Esophagus squamous epithelium (tissue), 5 donors: Measurements from ENCODE around the gene DUSP9. TPM values are rescaled to one million over a fixed set of nuclear protein-coding genes. Genes with fewer than 3 reads are reported as not detected.

ENCODE experiments used
- DNase-seq: peaks from one replicate; lab custom pipeline; 2025; lab: John Stamatoyannopoulos, UW
- H3K27ac ChIP-seq, 4 donors: fragments of 200-600 bp; sonication (generic); one replicate each; pipeline ENCODE4 v1.5.1; 2016 to 2019; ENCODE audit warnings: mild to moderate bottlenecking in 1 of 4
- H3K27me3 ChIP-seq, 4 donors: fragments of 200-600 bp; sonication (generic); 1 replicate in 3 of 4; 2 replicates in 1 of 4; pipeline versions ENCODE4 v1.5.1 to v1.6.0; 2017 to 2021; ENCODE audit warnings: antibody characterized with exemption in 1 of 4
- H3K36me3 ChIP-seq, 3 donors: fragments of 200-600 bp; sonication (generic); one replicate each; pipeline ENCODE4 v1.5.1; 2016 to 2019
- H3K4me1 ChIP-seq, 3 donors: fragments of 200-600 bp; sonication (generic); one replicate each; pipeline ENCODE4 v1.5.1; 2017 to 2019
- H3K4me3 ChIP-seq, 4 donors: fragments of 200-600 bp; sonication (generic); 1 replicate in 3 of 4; 2 replicates in 1 of 4; pipeline ENCODE4 v1.5.1; 2016 to 2019; ENCODE audit warnings: mild to moderate bottlenecking in 2 of 4, moderate library complexity in 1 of 4
- H3K9me3 ChIP-seq, 3 donors: fragments of 200-600 bp; sonication (generic); one replicate each; pipeline ENCODE4 v1.5.1; 2016 to 2019
- CTCF ChIP-seq, 6 experiments: fragments of 450-650 bp in 4 of 6; fragments of 200-600 bp in 2 of 6; sonication (generic) in 2 of 6; IDR thresholded peaks; one replicate each; pipeline ENCODE4 v1.5.1; 2016 to 2019; ENCODE audit warnings: antibody characterized with exemption in 6 of 6, mild to moderate bottlenecking in 4 of 6, moderate library complexity in 4 of 6
- POLR2A ChIP-seq, 4 donors: fragments of 450-650 bp; IDR thresholded peaks; one replicate each; pipeline ENCODE4 v1.6.1; 2017; ENCODE audit warnings: antibody characterized with exemption in 4 of 4, mild to moderate bottlenecking in 4 of 4, moderate library complexity in 3 of 4
- WGBS, 2 donors: methylation state at CpG; one replicate each; pipeline ENCODE4 v1.1.5; 2018; 5-methylcytosine and 5-hydroxymethylcytosine counted together
- intact Hi-C: fragments of 100-400 bp; cut with DNase I; formaldehyde crosslinking; loops from one replicate; pipeline ENCODE4 v1.15.0; 2022
- total RNA-seq, 4 donors: library from RNA; depleted of rRNA; stranded (reverse); fragments of >200 nt; gene quantifications; one replicate each; pipeline ENCODE4 v1.1.0, GENCODE V29; 2016
- donor health status: DM: yes; HTN: yes; CAD: no.

DUSP9 gene
- total RNA-seq, 4 donors from 2014 or later, result 0.38 to 4.0 (median 1.3) TPM

DNA sequence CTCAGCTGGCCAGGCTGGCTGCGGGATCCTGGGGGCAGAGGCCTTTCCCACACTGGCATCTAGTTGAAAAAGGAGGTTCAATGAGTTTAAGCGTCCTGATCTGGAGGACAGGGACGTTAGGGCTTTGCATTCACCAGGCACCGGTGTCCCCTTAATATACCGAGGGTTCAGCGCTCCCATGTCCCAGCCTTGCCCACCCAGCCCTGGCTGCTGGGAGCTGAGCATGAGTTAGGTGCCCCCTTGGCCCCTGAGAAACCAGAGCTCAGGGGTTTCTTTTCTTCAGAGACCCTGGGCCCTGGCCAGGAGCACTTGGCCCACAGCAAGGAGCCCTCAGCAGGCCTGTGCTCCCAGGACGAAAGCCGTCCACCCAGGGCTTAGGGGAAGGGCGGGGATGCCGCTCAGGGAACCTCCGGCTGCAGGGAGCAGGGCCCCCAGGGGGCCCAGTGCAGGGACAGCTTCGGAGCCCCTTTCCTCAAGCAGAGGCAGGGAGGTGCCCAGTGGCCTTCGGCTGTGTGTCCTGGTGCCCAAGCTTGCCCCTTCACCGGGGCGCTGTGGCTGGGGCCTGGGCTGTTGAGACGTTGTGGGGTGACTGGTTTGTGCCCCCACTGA lies 20.9 kb upstream of the DUSP9 start:
- no peak for DNase-seq
- H3K27ac ChIP-seq, result no peak overlapping the region
- TF ChIP-seq POLR2A (IDR thresholded peaks at IDR 0.05), result no peak
- no CpG with 5 or more reads among the region's 16 CpGs for WGBS, 2 donors
- no peaks in the 10 kb centered on the region for H3K9me3 ChIP-seq
- H3K4me3 ChIP-seq, result no peak overlapping the region
- intact Hi-C loops, result no loop called here
- no peaks in the 10 kb centered on the region for H3K4me1 ChIP-seq
- no peaks in the 10 kb centered on the region for H3K36me3 ChIP-seq
- peaks cover 0 to 15% (median 0%) of the 10 kb centered on the region in 4 donors for H3K27me3 ChIP-seq

GRCh38 chrX:153626863-153627674 lies 19.9 kb upstream of the DUSP9 start:
- intact Hi-C loops, result no loop called here
- WGBS, 2 donors, result 68 to 80% methylated on average over 7 to 9 of the region's 35 CpGs
- H3K27ac ChIP-seq, result no peak overlapping the region
- H3K36me3 ChIP-seq, result no peaks in the 10 kb centered on the region
- TF ChIP-seq POLR2A (IDR thresholded peaks at IDR 0.05) (no peak), CTCF (IDR thresholded peaks at IDR 0.05) (no peak)
- no peak overlapping the region for H3K4me3 ChIP-seq
- H3K27me3 ChIP-seq, result peaks cover 0 to 15% (median 0%) of the 10 kb centered on the region in 4 donors
- no peaks in the 10 kb centered on the region for H3K4me1 ChIP-seq
- DNase-seq, result no peak
- no peaks in the 10 kb centered on the region for H3K9me3 ChIP-seq

GRCh38 chrX:153627675-153628111 lies 19.3 kb upstream of the DUSP9 start:
- Histone ChIP-seq H3K36me3 (no peaks in the 10 kb centered on the region), H3K4me3 (no peak overlapping the region), H3K27me3 (peaks cover 0 to 15% (median 0%) of the 10 kb centered on the region in 4 donors), H3K9me3 (no peaks in the 10 kb centered on the region), H3K27ac (no peak overlapping the region), H3K4me1 (no peaks in the 10 kb centered on the region)
- no peak for DNase-seq
- 20% methylated on average over 1 of the region's 15 CpGs; no CpG with 5 or more reads in 1 of the 2 donors for WGBS, 2 donors
- intact Hi-C loops, result no loop called here
- TF ChIP-seq POLR2A (IDR thresholded peaks at IDR 0.05) (no peak), CTCF (IDR thresholded peaks at IDR 0.05) (no peak)

GRCh38 chrX:153628129-153628528 lies 18.9 kb upstream of the DUSP9 start:
- no peak for DNase-seq
- WGBS, 2 donors, result 80 to 88% methylated on average over 1 to 6 of the region's 8 CpGs
- TF ChIP-seq CTCF (IDR thresholded peaks at IDR 0.05) (no peak), POLR2A (IDR thresholded peaks at IDR 0.05) (no peak)
- Histone ChIP-seq H3K27ac (no peak overlapping the region), H3K4me1 (no peaks in the 10 kb centered on the region), H3K27me3 (peaks cover 0 to 11% (median 0%) of the 10 kb centered on the region in 4 donors), H3K9me3 (no peaks in the 10 kb centered on the region), H3K4me3 (no peak overlapping the region), H3K36me3 (no peaks in the 10 kb centered on the region)
- intact Hi-C loops, result no loop called here

GRCh38 chrX:153628665-153629064 lies 18.3 kb upstream of the DUSP9 start:
- intact Hi-C loops, result no loop called here
- H3K27ac ChIP-seq, result no peak overlapping the region
- TF ChIP-seq POLR2A (IDR thresholded peaks at IDR 0.05), result no peak
- no peak for TF ChIP-seq CTCF (IDR thresholded peaks at IDR 0.05)
- no peak for DNase-seq
- H3K27me3 ChIP-seq, result peaks cover 0 to 5% (median 0%) of the 10 kb centered on the region in 4 donors
- H3K36me3 ChIP-seq, result no peaks in the 10 kb centered on the region
- no peaks in the 10 kb centered on the region for H3K9me3 ChIP-seq
- H3K4me3 ChIP-seq, result no peak overlapping the region
- no CpG with 5 or more reads among the region's 12 CpGs for WGBS, 2 donors
- no peaks in the 10 kb centered on the region for H3K4me1 ChIP-seq
